GM21360 (cell line): Measurements from ENCODE around the gene UBIAD1.

Experiments used
- ATAC-seq: cut with Tn5 transposase; IDR thresholded peaks from one replicate; pipeline ENCODE4 v1.9.1; 2021; ENCODE audit warnings: mild to moderate bottlenecking, moderate library complexity; ENCODE audit not compliant: unreplicated experiment

UBIAD1 gene

GRCh38 chr1:11308699-11309224 is 35.8 kb downstream of the UBIAD1 start:
- ATAC-seq: no peak

- no peak for ATAC-seq
Observed at GRCh38 chr1:11309385-11309784, 36.4 kb downstream of the UBIAD1 start.

DNA sequence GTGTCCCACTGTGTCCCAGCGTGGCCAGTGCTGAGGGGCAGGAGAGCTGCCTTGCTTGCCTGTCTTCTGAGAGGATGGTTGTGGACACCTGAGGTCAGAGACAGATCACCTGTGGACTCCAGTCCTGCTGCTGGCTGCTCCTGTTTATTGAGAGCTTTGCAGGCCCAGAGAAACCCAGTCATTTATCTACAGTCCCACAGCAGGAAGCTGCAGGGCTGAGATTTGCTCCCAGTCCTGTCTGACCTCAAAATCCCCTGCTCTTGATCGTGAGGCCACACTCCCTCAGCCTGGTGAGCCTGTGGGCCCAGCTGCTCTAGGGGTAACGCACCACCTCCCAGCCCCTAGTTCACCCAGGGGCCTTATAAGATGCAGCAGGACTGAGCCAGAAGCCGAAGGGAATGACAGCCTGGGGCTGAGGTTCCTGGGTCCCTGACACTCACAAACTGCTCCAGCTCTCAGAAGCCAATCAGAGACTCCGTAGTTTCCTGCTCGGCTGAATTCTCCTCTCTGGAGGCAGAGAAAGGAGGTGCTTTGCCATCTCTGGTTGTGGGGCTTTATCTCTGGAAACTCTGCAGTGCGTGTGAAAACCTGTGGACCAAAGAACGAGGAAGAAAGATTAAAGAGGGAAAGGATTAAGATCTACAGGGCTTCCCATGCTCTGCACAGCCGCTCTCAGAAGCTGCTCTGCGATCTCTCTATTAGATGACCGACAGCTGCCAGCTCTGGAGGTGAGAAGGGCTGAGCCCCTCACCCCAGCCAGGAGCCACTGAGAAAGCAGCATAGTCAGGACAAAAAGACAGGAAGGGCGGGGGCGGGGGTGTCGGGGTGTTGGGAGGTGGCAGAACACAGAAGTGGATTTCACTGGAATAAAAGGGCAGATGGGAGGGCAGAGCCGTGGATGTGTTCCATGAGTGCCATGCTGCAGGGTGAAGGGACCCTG is 39.1 kb downstream of the UBIAD1 start:
- no peak for ATAC-seq

GRCh38 chr1:11314959-11315358 is 42.0 kb downstream of the UBIAD1 start:
- ATAC-seq: no peak

DNA sequence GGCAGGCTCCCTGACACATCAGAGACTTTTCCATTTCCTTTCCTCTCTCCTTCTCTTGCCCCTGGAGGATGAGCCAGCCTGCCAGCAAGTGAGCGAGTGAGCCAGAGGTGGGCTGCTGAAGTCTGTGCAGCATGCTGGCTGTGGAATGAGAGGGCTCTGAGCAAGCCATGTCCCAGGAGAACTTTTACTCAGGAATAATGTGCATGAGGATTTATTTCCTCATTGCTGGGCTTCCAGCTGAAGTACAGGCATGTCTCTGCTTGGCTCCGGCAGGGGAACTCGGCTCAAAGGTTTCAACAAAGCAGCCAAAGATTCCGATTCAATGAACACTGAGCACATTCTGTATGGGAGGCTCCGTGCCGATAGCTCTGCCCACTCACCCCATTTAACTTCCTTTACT is 43.7 kb downstream of the UBIAD1 start:
- ATAC-seq: no peak

DNA sequence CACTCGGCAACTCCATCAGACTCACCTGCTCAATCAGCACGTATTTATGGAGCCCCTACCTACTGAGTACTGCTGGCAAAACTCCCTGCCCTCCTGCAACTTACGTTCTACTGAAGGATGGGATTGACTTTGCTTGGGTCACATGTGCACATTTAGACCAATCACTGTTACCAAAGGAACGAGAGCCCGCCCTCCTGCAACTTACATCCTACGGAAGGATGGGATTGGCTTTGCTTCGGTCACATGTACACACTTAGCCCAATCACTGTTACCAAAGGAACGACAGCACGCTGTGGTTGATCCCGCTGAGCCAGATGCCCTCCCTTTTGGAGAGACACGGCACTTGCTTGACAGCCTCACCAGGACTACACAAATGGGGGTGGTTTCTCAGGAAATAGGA is 46.0 kb downstream of the UBIAD1 start:
- no peak for ATAC-seq

GRCh38 chr1:11320153-11320936 is 47.3 kb downstream of the UBIAD1 start:
- no peak for ATAC-seq

DNA sequence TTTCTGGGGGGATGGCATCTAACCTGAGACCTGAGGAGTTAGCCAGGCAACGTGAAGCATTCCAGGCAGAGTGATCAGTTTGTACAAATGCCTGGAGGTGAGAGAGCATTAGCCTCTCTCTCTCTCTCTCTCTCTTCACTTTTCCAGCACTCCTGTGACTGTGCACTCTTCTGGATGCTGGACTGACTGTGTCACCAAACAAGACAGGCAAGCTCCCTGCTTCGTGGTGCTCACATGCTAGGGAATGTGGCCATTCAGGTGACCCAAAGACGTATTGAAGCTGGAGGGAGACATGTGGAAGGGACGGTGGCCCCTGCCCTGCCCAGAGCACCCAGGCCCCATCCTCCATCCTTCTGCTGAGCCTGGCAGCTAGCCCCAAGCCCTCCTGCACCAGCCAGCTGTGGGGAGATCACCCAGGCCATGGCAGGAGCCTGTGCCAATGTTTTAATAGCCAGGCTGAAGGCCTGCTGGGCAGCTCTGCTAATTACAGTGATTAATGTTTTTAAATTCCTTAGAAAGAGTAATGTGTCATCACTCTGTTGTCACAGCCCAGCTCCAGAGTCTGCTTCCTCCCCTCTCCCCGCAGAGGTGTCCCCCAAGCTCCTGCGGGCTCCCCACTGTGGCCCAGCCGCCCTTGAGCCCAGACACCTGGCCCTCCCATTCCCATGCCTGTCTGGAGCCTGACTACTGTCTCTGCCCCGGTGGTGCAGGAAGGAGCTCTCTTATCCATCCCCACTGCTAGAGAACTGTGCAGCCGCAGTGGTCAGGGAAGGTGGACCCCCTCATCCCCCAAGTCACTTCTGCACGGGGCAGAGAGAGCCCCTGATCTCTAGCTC is 48.9 kb downstream of the UBIAD1 start:
- no peak for ATAC-seq

- ATAC-seq: no peak
Observed at GRCh38 chr1:11324567-11325165, 51.7 kb downstream of the UBIAD1 start.

GRCh38 chr1:11326070-11326469 is 53.1 kb downstream of the UBIAD1 start:
- no peak for ATAC-seq

DNA sequence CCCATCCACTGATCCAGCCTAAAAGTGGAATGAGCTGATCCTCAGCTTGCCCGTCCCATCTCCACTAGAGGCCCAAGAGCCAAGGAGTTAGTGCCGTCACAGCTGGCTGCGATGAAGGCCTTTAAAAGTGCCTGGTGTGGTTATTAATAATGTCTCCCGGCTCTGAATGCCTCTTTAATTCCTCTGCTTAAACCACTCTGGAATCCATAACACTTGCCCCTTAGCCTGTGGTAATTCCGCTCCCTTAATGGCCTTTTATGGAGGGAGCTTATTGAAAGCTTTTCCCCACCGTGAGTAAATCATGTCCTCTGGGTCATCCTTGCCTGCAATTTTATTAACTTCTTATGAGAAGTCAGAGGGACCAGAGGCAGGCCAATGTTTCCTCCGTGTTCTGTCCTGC is 55.4 kb downstream of the UBIAD1 start:
- ATAC-seq: no peak

GRCh38 chr1:11330411-11330810 is 57.4 kb downstream of the UBIAD1 start:
- no peak for ATAC-seq

DNA sequence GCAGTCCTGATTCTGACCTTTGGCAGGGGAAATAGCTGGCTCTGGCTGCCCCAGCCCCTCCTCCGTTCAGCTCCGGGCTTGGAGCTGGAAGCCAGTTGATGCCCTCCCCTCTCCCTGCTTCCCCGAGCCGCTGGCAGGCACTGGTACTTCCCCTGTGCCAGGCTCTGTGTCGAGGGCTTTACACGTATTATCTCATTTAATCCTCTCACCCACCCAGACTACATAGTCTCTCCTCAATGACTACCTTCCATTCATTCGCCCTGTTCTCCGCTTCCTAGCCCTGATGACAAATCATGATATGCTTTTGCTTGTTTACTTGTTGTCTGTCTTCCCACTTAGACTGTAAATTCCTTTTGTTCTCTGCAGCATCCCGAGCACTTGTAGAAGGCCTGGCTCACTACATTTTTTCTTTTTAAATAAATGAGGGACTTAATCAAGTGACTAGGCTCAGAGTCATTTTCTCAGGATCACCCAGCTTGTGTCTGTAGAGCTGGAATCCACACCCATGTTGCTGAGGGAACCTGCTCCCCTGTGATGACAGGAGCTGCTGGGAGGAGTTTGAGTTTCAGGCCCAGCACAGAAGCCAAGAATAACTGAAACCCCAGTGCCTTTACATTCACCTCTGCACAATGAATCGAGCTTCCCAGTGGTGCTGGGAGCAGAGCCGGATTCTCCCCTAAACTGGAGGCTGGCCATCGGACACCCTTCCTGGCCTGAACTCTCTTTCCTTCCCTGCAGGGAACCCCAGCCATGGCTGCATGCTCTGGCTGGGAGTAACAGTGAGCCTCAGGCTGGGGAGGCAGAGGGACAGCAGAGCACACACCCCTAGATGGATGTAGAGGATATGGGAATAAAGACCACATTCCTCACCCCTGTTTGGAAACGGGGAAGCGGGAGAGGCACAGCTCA is 58.3 kb downstream of the UBIAD1 start:
- ATAC-seq: no peak

GRCh38 chr1:11331945-11332546 is 59.0 kb downstream of the UBIAD1 start:
- ATAC-seq: no peak

DNA sequence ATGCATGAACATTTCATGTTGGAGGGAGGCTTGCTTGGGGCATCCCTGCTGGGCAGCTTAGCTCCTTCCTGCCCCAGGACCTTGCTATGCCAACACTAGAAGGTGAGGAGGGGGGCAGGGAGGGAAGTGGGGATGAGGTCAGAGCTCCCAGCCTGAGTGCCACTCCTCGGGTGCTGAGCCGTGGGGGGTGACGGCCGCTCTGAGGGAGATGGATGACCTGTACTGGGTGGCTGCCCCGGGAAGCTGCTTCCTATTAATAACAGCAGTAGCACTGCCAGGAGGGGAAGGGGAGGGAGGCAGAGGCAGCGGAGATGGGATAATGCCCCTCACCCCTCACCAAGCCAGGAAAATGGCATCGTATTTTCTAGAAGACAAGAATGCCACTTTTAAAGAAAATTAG is 60.6 kb downstream of the UBIAD1 start:
- ATAC-seq: no peak

GRCh38 chr1:11334261-11334804 is 61.3 kb downstream of the UBIAD1 start:
- ATAC-seq: no peak

DNA sequence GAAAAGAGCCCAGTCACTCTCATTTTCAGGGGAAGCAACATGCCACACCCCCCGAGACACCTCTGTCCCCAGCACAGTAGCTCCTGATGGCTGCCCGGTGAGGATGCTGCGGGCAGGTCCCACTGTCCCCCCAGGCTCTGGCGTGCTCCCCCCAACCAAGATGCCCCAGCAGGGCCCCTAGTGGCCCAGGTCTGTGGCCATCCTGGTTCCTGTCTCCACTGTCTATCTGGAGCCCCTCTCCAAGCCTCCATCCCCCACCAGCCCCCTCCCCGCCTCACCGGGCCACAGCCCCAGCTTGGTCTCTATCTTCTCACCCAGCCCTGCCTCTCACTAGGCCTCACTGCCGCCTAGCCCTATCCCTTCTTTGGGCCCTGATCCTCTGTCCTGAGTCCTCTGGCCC is 61.8 kb downstream of the UBIAD1 start:
- no peak for ATAC-seq

- ATAC-seq: peak; percentile 85
Observed at GRCh38 chr1:11335417-11336056, 62.5 kb downstream of the UBIAD1 start.
